Hypothalamus (tissue), 51 donors: ENCODE measurements around the gene IFNK.

ENCODE experiments used
- DNase-seq, 51 donors: peaks; one replicate each; lab custom pipeline; 2025; lab: John Stamatoyannopoulos, UW

The IFNK gene

DNA sequence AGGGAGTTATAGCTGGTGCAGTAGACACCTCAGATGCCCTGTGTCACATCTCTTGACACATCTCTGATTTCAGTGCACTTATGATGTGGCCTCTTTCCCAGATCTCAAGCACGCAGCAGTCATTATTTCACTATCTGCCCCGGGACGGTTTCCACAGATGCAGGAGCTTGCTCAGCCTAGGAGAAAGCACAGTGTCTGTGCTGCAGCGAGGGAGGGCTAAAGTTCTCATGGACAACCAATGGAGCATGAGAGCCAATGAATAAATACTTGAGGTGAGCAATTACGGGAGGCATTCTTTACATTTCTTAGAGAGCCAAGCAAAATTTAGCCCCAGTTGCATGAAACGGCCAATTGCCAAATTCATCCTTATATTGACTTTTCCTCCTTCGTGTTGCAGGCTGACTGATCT lies 12.9 kb downstream of the IFNK start:
- no peak for DNase-seq

DNA sequence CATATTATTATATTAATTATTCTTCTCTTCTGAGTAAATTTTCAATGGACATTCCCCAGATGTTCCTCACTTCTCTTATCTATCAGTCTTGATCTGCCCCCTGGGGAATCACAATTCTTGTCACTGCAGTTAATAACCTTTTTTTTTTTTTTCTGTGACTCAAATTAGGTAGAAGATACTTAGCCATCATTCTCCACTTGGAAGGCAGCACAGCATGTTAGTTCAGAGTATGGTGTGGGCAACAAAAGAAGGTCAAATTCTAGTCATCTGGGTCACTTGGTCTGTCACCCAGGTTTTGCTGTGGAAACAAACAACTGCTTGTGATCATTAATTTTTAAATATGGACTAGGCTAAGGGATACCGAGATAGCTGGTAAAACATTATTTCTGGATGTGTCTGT lies 13.7 kb downstream of the IFNK start:
- no peak for DNase-seq

- DNase-seq = no peak
Observed at GRCh38 chr9:27538647-27539046, 14.6 kb downstream of the IFNK start.

DNA sequence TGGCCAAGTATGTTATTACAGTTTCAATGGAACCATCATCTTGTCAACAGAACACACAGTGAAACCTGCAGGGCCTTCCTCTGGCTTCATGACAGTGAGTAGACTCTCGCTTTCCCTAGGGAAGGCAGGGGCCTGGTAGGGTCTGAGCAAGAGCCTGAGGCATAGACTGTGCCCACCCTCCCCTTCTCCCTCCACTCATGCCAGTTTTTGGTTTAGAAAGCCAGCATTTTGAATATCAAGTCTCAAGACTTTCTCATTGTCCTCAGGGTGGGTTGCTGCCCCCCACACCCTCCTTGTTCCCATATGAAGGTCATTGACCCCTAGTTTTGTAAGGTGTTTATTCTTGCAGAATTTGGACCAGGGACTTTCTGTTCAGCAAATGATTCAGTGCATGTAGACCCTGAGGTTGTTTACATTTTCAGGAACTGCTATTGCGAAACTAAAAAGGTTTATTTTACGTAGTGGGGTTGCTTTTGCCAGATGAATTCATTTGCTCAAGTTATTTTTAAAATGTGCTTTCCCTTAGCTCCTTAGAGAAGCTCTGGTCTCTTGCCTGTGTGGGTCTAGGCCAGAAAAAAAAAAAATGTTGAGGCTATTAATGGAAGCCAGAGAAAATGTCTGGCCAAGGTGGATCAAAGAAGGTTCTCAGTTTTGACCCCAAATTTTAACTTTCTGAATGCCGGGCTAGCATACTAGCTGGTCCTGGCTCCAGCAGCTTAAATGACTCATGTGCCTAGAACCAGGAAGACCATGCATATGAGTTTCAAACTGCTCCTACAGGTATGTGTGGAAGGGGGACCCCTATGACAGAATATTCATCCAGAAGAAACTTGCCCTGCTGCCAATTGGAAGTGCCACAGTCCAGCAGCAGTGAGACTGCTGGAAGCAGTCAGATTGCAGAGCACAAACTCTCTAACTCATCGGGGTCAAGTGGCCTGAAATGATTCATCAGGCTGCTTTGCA lies 15.7 kb downstream of the IFNK start:
- DNase-seq = peak in 7 of 51 donors; percentile 9 to 66 (median 28)

GRCh38 chr9:27540502-27540901 lies 16.4 kb downstream of the IFNK start:
- DNase-seq = no peak

- DNase-seq = no peak
Observed at GRCh38 chr9:27541740-27542139, 17.6 kb downstream of the IFNK start.

GRCh38 chr9:27542508-27542907 lies 18.4 kb downstream of the IFNK start:
- no peak for DNase-seq

DNA sequence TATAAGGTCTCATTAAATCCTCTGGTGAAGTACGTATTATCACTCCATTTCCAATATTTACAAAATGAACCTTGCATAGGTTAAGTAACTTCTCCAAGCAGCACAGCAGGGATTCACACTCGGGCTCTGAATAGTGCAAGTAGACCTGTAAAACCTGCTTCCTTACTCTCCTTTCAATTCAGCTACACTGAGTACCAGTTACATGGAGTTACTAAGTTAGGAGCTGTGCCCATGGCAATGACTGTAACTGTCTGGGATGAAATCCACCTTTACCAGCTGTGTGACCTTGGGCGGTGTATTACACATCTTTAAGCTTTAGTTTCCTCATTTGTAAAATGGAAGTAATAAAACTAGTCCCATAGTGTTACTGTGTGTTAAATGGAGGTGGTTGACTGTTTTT lies 21.4 kb downstream of the IFNK start:
- DNase-seq = no peak

DNA sequence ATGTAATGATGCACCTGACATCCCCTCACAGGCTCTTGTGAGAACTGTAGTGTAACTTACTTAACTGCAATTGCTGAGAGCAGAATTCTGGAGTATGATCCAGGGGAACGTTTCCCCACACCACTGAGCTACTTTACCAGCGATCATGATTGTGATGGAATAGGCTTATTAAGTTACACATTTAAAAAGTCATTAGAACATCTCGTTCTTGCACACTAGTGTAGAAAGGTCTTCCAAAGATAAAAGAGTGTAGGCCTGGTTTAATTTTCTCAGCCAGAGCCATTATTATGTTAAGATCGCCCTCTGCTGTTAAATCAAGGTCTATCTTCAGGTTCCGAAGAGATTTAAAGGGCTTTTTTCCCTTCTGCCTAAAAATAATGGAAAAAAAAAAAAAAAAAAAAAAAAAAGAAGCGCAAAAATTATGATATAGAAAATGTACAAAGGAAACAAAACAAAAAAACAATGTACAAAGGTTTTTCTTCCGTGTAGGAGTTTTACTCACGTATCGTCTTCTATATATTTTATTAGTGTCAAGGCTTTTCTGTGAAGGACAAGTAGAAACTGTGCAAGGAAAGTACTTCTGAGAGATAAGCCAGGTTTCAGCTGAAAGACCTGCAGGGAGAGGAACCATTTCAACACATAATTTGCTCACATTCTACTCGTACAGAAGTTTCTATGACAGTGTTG lies 24.1 kb downstream of the IFNK start:
- peak in 3 of 51 donors; percentile 8 to 71 (median 60) for DNase-seq

GRCh38 chr9:27549196-27549755 lies 25.2 kb downstream of the IFNK start:
- no peak for DNase-seq

- DNase-seq = no peak
Observed at GRCh38 chr9:27554712-27555111, 30.6 kb downstream of the IFNK start.

- no peak for DNase-seq
Observed at GRCh38 chr9:27556470-27556869, 32.4 kb downstream of the IFNK start.

- DNase-seq = no peak
Observed at GRCh38 chr9:27558307-27558706, 34.2 kb downstream of the IFNK start.

DNA sequence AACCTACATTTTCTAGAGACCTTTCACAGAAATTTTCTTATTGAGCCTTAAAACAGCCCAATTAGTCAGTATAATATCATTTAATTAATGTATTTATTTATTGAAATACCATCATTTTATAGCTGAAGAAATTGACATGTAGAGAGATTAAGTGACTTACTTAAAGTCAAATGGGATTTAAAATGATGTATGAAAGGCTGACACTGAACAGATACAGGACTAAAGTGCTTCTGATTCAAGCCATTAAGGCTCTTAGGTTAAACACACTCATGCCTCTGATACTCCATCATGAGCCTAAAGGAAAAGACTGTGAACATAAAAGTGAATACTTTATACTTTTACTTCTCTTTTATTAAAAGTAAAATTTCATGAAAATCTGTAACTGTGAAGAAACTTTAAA lies 36.4 kb downstream of the IFNK start:
- DNase-seq = no peak

GRCh38 chr9:27561685-27562084 lies 37.6 kb downstream of the IFNK start:
- no peak for DNase-seq

- no peak for DNase-seq
Observed at GRCh38 chr9:27563738-27564430, 39.8 kb downstream of the IFNK start.

DNA sequence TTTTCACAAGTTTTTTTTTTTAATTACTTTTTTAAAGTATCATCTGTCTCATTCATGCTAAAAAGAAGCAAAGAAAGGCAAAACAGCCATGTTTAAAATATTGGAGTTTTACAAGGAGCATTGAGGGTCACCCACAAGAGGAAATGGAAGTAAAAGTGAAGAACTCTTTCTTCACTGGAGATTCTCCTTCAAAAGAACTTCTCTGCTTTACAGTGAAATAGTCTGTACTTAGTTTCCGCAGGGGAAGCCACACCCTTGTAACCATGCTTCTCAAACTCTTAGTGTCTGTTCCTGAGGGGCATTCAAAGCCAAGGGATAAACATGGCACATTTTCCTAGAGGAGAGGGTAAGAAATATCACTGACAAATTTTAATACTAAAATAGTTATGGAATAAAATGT lies 40.6 kb downstream of the IFNK start:
- no peak for DNase-seq

DNA sequence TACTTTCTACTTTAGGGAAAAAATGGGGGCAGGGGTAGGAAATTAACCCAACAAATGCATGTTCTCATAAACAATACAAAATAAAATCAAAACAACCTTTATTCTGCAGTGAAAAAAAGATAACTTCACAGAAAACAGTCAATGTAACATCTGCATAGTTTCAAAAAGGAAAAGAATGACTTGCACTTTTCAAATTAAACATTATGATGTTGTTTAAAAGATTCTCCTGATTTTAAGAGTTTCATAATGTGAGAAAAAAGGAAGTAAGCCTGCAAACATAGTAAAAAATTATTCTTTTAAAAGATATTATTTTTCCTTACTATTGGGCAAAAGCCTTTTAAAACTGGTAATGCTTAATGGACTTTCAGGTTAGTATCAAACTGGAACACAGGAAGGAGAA lies 41.6 kb downstream of the IFNK start:
- no peak for DNase-seq

GRCh38 chr9:27566118-27566517 lies 42.0 kb downstream of the IFNK start:
- DNase-seq = no peak

DNA sequence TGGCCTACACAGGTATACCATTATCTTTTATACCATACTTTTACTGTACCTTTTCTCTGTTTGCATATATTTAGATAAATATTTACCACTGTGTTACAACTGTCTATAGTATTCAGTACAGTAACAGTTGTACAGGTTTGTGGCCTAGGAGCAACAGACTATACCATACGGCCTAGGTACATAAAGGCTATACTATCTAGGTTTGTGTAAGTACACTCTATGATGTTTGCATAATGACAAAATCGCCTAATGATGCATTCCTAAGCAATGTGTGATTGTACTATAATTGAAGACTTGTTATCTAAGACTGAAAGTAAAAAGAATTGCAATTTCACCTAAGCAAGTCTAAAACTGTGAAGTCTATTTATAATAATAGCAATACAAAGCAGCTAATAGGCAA lies 45.3 kb downstream of the IFNK start:
- no peak for DNase-seq

- DNase-seq = no peak
Observed at GRCh38 chr9:27571011-27571410, 46.9 kb downstream of the IFNK start.
